Right atrium auricular region (tissue), 2 donors: ENCODE results near the gene CACNG4. TPM values are rescaled to one million over a fixed set of nuclear protein-coding genes. Genes with fewer than 3 reads are reported as not detected.

ENCODE experiments used
- DNase-seq: peaks from one replicate; pipeline ENCODE4 v3.0.0-alpha.2; 2019; ENCODE audit warnings: low spot score
- H3K27ac ChIP-seq, 2 donors: fragments of 200-600 bp; sonication (generic); 1 replicate in 1 of 2; 2 replicates in 1 of 2; pipeline ENCODE4 v1.5.1; 2016 to 2019
- H3K27me3 ChIP-seq, 2 donors: fragments of 200-600 bp; sonication (generic); one replicate each; pipeline versions ENCODE4 v1.5.1 to v1.6.0; 2017 to 2019
- H3K36me3 ChIP-seq: fragments of 200-600 bp; sonication (generic); one replicate; pipeline ENCODE4 v1.5.1; 2016
- H3K4me1 ChIP-seq, 2 donors: fragments of 200-600 bp; sonication (generic); one replicate each; pipeline versions ENCODE4 v1.5.1 to v1.6.0; 2017 to 2019
- H3K4me3 ChIP-seq, 2 donors: fragments of 200-600 bp; sonication (generic); 1 replicate in 1 of 2; 2 replicates in 1 of 2; pipeline ENCODE4 v1.5.1; 2017 to 2019; ENCODE audit warnings: mild to moderate bottlenecking in 1 of 2, moderate library complexity in 1 of 2
- H3K9me3 ChIP-seq, 2 donors: fragments of 200-600 bp; sonication (generic); one replicate each; pipeline ENCODE4 v1.5.1; 2019
- total RNA-seq, 2 donors: library from RNA; depleted of rRNA; stranded (reverse); fragments of >200 nt; gene quantifications; one replicate each; pipeline ENCODE4 v1.1.0, GENCODE V29; 2016
- TF ChIP-seq, protein P1 (sequence below), 2 donors: fragments of 200-600 bp; sonication (generic); IDR thresholded peaks; one replicate each; pipeline ENCODE4 v1.5.1; 2019; ENCODE audit warnings: antibody characterized with exemption in 2 of 2

The CACNG4 gene
- total RNA-seq, 2 donors from 2014 or later = 0.63 to 1.9 TPM

GRCh38 chr17:67054011-67054591, 89.6 kb downstream of the CACNG4 start:
- peaks cover 0 to 7% of the 10 kb centered on the region in 2 donors for H3K9me3 ChIP-seq
- peak; percentile 38 for DNase-seq
- H3K4me3 ChIP-seq = no peak overlapping the region
- H3K4me1 ChIP-seq = peaks cover 0 to 7% of the 10 kb centered on the region in 2 donors
- no peaks in the 10 kb centered on the region for H3K36me3 ChIP-seq
- TF ChIP-seq, protein P1, sequence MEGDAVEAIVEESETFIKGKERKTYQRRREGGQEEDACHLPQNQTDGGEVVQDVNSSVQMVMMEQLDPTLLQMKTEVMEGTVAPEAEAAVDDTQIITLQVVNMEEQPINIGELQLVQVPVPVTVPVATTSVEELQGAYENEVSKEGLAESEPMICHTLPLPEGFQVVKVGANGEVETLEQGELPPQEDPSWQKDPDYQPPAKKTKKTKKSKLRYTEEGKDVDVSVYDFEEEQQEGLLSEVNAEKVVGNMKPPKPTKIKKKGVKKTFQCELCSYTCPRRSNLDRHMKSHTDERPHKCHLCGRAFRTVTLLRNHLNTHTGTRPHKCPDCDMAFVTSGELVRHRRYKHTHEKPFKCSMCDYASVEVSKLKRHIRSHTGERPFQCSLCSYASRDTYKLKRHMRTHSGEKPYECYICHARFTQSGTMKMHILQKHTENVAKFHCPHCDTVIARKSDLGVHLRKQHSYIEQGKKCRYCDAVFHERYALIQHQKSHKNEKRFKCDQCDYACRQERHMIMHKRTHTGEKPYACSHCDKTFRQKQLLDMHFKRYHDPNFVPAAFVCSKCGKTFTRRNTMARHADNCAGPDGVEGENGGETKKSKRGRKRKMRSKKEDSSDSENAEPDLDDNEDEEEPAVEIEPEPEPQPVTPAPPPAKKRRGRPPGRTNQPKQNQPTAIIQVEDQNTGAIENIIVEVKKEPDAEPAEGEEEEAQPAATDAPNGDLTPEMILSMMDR (IDR thresholded peaks at IDR 0.05) = no peak
- no peak overlapping the region for H3K27ac ChIP-seq
- H3K27me3 ChIP-seq = no peaks in the 10 kb centered on the region

- Histone ChIP-seq H3K9me3 (peaks cover 0 to 4% of the 10 kb centered on the region in 2 donors), H3K4me3 (no peak overlapping the region), H3K27ac (no peak overlapping the region), H3K27me3 (no peaks in the 10 kb centered on the region), H3K36me3 (no peaks in the 10 kb centered on the region), H3K4me1 (peaks cover 0 to 7% of the 10 kb centered on the region in 2 donors)
- DNase-seq = peak; percentile 5
- TF ChIP-seq, protein P1 (IDR thresholded peaks at IDR 0.05) = no peak
Observed at GRCh38 chr17:67054608-67055007, 90.1 kb downstream of the CACNG4 start.

- H3K4me1 ChIP-seq = peaks cover 0 to 7% of the 10 kb centered on the region in 2 donors
- H3K27me3 ChIP-seq = no peaks in the 10 kb centered on the region
- TF ChIP-seq, protein P1 (IDR thresholded peaks at IDR 0.05) = no peak
- peak; percentile 34 for DNase-seq
- no peak overlapping the region for H3K4me3 ChIP-seq
- H3K36me3 ChIP-seq = no peaks in the 10 kb centered on the region
- no peak overlapping the region for H3K27ac ChIP-seq
- H3K9me3 ChIP-seq = peaks cover 0 to under 1% of the 10 kb centered on the region in 2 donors
Observed at GRCh38 chr17:67055041-67055443, 90.5 kb downstream of the CACNG4 start.

- Histone ChIP-seq H3K27me3 (no peaks in the 10 kb centered on the region), H3K4me3 (no peak overlapping the region), H3K27ac (no peak overlapping the region), H3K9me3 (no peaks in the 10 kb centered on the region), H3K36me3 (no peaks in the 10 kb centered on the region), H3K4me1 (peaks cover 0 to 7% of the 10 kb centered on the region in 2 donors)
- DNase-seq = no peak
- TF ChIP-seq, protein P1 (IDR thresholded peaks at IDR 0.05) = no peak
Observed at GRCh38 chr17:67055811-67056745, 91.6 kb downstream of the CACNG4 start.

- DNase-seq = peak; percentile 40
- H3K36me3 ChIP-seq = no peaks in the 10 kb centered on the region
- H3K4me1 ChIP-seq = peaks cover 0 to 7% of the 10 kb centered on the region in 2 donors
- no peaks in the 10 kb centered on the region for H3K27me3 ChIP-seq
- TF ChIP-seq, protein P1 (IDR thresholded peaks at IDR 0.05) = no peak
- H3K27ac ChIP-seq = no peak overlapping the region
- H3K9me3 ChIP-seq = no peaks in the 10 kb centered on the region
- no peak overlapping the region for H3K4me3 ChIP-seq
Observed at GRCh38 chr17:67056746-67057490, 92.4 kb downstream of the CACNG4 start.
